Gastroesophageal sphincter (tissue), 3 donors: ENCODE measurements around the gene ZNF416.

Experiments
- EP300 ChIP-seq: sonication (generic); formaldehyde crosslinking; IDR thresholded peaks from one replicate; pipeline ENCODE4 v1.6.1; 2017; ENCODE audit warnings: antibody characterized with exemption, mild to moderate bottlenecking
- POLR2A ChIP-seq, 2 donors: fragments of 450-650 bp; IDR thresholded peaks; one replicate each; pipeline ENCODE4 v1.6.1; 2017; ENCODE audit warnings: antibody characterized with exemption in 2 of 2, mild to moderate bottlenecking in 2 of 2, moderate library complexity in 1 of 2
- POLR2AphosphoS5 ChIP-seq: sonication (generic); formaldehyde crosslinking; IDR thresholded peaks from one replicate; pipeline ENCODE4 v1.6.1; 2017; ENCODE audit warnings: antibody characterized with exemption
- TF ChIP-seq, protein P1 (sequence below), 4 experiments: fragments of 200-600 bp in 2 of 4; fragments of 450-650 bp in 2 of 4; sonication (generic) in 1 of 4; IDR thresholded peaks; one replicate each; pipeline ENCODE4 v1.5.1; 2017 to 2019; ENCODE audit warnings: antibody characterized with exemption in 4 of 4, mild to moderate bottlenecking in 2 of 4, moderate library complexity in 2 of 4

DNA sequence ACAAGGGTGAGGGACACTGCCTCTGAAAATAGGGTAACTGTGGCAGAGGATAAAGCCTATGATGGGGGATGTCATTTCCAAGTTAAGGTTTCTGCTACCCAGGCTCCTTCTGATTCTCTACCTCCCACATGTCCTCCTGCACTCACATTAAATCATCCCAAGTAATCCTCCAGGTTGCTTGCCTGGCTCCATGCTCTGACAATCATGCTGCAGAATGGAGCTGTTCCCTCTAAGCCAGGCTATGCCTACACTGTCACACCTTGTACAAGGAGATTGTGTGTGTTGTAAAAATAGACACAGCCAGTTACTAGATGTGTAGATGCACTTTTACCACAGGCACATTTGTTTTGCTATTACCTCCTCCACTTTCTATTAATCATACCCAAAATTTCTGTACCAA, 8.0 kb downstream of the ZNF416 start:
- TF ChIP-seq POLR2A (IDR thresholded peaks at IDR 0.05): no peak
- TF ChIP-seq, protein P1, sequence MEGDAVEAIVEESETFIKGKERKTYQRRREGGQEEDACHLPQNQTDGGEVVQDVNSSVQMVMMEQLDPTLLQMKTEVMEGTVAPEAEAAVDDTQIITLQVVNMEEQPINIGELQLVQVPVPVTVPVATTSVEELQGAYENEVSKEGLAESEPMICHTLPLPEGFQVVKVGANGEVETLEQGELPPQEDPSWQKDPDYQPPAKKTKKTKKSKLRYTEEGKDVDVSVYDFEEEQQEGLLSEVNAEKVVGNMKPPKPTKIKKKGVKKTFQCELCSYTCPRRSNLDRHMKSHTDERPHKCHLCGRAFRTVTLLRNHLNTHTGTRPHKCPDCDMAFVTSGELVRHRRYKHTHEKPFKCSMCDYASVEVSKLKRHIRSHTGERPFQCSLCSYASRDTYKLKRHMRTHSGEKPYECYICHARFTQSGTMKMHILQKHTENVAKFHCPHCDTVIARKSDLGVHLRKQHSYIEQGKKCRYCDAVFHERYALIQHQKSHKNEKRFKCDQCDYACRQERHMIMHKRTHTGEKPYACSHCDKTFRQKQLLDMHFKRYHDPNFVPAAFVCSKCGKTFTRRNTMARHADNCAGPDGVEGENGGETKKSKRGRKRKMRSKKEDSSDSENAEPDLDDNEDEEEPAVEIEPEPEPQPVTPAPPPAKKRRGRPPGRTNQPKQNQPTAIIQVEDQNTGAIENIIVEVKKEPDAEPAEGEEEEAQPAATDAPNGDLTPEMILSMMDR (IDR thresholded peaks at IDR 0.05): no peak
- TF ChIP-seq EP300: no peak
- no peak for TF ChIP-seq POLR2AphosphoS5
